ENCODE measurements around the gene ZNF630.
"Not testable (repeated sequence)": the region's sequence is repeated elsewhere in the genome, so short reads cannot be mapped to it uniquely, and the experiment has no call there.

ZNF630 gene

DNA sequence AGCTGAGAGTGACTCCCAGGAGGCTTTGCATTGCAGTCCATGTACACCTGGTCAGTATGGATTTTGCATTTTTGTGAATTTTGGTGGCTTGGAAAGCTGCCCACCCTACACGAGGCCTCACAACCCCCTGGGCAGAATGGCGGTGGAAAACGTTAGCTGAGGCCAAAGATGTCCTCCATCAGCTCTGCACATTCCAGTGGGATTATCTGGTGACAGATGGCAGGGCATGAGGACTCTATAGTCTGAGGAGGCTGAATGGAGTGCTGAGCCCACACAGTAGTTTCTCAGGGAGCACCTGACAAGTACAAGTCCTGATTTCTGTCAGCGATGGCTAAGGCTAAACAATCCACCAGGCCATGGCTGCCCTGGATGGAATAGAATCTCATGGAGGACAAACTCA, 43.9 kb downstream of the ZNF630 start:
- not testable (repeated sequence) for DNase-seq

DNA sequence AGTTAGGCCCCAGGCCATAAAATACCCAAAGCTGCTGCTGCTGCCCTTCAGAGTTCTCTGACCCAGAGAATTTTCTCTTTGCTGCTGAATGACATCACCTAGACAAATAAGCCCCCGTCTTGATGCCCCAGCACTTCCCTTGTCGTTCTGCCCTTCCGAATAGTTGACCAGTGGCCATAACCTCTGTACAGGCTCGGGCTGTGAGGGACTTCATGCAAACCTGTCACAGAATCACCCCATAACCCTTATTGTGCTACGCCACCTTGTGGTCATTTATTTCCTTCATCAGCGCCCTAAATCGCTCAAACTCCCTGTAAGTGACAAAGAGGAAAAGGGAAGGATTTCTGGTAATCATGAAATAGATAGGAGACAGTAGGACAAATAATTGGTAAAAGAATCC, 45.9 kb downstream of the ZNF630 start:
- no peak for DNase-seq

DNA sequence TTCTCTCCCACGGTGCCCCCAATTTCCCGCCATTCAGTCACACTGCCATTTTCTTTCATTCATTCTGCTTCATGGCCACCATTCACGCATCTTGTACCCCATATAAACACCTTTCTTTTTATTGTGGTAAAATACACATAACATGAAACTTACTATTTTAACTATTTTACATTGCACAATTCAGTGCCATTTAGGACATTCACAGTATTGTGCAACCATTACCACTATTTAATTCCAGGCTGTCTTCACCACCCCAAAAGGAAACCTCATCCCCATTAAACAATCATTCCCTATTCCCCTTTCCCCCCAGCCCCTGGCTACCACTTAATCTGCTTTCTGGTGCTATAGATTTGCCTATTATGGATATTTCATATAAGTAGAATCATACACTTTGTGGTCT, 48.7 kb downstream of the ZNF630 start:
- DNase-seq, result no peak

DNA sequence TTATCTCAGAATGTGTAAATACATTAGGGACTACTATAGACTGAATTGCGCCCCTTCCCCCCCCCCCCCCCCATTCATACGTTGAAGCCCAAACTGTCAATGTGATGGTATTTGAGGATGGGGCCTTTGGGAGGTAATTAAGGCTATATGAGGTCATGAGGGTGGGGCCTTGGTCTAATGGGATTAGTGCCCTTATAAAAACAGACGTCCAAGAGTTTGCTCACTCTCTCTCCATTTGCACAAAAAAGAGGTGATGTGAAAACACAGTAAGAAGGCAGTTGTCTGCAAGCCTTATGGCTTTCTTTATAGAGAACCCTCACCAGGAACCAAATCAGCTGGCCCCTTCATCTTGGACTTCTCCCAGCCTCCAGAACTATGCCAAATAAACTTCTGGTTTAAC, 49.3 kb downstream of the ZNF630 start:
- DNase-seq, result no peak

DNA sequence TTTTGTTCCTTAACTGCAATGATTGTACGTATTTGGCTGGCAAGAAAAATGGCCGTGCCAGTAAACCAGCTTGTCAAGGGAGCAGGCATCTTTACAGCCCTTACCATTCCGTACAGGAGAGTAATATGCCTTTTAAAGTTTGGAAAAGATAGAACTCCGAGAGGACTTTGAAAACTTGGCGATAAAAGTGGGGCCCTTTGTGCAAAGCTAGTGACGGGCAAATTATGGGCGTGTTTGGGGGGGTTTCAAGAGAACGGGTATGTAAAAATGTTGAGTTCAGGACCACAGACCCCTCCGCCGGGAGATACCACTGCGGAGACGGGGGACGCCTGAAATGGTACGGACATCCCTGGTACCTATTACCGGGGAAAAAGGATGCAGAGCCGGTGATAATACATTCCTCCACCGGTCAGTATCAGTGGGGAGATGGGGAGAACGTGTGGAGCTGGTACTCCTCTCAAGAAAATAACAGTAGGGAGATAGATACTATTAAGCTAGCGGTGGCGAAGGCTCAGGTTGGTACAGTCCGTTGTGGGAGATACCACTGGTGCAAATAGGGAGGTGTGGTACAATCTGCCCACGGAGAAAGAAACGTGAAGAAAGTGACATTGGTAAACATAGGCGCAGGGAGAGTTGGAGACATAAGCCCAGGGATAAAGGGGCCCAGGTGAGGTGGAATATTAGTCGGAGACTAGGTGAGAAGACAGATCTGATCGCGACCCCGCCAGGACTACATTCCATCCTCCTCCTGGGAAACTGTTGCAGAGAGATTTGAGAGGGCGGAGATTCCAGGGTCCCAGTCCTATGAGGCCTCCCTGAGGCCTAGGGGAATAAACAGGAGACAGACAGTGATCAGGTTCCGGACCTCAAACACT, 50.2 kb downstream of the ZNF630 start:
- no peak for DNase-seq

DNA sequence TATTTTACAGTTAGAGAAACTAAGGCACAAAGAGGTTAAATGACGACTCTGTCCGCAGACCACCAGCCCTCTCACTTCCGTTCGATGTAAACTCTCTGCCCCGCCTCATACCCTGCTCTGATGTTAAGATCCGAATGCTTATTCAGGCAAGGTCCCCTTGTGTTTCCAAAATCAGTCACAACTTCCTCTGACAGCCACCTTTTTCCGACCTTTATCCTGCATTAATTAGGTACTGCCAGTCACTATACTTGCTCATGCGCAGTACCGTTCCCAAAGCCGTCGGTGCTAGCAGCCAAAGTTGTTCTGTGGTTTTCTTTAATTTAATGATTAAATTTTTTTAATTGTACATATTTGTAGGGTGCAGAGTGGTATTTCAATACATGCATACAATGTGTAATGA, 51.0 kb downstream of the ZNF630 start:
- not testable (repeated sequence) for DNase-seq

DNA sequence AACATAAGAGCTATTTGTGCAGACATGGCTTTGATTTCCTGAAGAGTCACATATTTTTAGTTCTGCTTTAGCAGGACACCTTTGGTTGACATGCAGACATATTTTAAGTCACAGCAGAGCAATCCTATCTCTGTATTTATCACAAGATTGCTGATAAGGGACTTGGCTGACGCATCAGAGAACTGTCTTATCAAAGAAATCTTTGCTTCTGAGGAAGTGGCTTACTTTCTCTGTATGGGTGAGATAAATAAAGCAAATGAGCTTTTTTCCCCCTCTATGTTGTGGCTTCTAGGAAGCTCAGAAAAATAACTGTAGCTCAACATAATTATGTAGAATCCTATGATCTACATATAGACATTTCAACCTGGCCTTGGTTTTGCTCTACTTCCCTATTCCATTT, 51.5 kb downstream of the ZNF630 start:
- not testable (repeated sequence) for DNase-seq

DNA sequence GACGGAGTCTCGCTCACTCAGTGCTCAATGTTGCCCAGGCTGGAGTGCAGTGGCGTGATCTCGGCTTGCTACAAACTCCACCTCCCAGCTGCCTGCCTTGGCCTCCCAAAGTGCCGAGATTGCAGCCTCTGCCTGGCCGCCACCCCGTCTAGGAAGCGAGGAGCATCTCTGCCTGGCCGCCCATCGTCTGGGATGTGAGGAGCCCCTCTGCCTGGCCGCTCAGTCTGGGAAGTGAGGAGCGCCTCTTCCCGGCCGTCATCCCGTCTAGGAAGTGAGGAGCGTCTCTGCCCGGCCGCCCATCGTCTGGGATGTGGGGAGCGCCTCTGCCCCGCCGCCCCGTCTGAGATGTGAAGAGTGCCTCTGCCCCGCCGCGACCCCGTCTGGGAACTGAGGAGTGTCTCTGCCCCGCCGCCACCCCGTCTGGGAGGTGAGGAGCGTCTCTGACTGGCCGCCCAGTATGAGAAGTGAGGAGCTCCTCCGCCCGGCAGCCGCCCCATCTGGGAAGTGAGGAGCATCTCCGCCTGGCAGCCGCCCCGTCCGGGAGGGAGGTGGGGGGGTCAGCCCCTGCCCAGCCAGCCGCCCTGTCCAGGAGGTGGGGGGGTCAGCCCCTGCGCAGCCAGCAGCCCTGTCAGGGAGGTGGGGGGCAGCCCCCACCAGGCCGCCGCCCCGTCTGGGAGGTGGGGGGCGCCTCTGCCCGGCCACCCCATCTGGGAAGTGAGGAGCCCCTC, 54.7 kb downstream of the ZNF630 start:
- not testable (repeated sequence) for DNase-seq

DNA sequence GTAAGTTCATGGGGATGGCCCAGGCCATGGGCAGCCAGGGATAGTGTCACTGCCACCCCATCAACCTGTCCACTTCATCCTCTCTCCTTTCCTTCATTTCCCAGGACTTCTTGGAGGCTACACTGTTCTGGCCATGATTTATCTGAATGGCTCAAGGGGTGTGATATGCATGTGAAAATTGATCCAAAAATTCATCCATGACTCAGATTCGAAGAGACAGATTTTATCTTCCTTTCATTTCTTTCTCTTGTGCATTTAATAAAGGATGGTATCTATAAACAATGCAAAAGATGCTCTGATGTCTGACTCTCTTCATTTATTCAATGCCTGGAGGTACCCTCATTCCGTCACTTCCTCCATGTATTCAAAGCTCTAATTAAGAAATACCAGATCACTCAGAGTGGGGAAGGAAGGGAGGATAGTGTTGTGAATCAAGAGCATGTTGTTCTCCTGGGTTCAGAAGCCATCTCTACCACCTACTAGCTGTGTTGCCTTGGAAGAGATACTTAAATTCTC, 61.9 kb downstream of the ZNF630 start:
- DNase-seq, result not testable (repeated sequence)

Measured in NCI-H1048 (cell line).